GM12892 (cell line): Measurements from ENCODE around the gene CHST3.

ENCODE experiments used
- POLR2A ChIP-seq: IDR thresholded peaks from 2 replicates; pipeline ENCODE4 v1.6.1; 2011; ENCODE audit warnings: low read depth, low read length, control low read depth
- POLR2AphosphoS5 ChIP-seq: IDR thresholded peaks from 2 replicates; pipeline ENCODE4 v1.6.1; 2011; ENCODE audit warnings: low read depth, low read length, control low read depth
- TAF1 ChIP-seq: IDR thresholded peaks from 2 replicates; pipeline ENCODE4 v1.6.1; 2011; ENCODE audit warnings: low read depth, mild to moderate bottlenecking, control low read depth, low read length, borderline replicate concordance

DNA sequence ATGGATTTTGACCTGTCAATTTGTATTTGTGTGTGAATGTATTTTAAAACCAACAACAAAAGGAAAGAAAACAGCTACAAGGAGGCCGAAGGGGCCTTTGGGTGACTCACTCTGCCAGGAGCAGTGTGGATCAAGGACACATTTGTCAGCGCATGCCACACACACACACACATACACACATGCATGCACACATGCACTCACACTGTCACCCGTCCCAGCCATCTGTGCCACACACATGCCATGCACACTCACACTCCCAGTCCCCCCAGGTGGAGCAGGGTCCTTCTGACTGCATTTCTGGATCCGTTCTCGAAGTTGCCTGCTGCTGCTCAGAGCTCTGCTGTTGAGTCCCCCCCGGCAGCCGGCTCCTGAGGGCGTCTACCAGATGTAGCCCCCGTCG is 98.2 kb downstream of the CHST3 start:
- TF ChIP-seq POLR2A (no peak), POLR2AphosphoS5 (no peak), TAF1 (no peak)
